OCI-LY7 (cell line): ENCODE data around the gene SASH3. TPM values are rescaled to one million over a fixed set of nuclear protein-coding genes. Genes with fewer than 3 reads are reported as not detected.

Experiments
- BruUV-seq: library from RNA; stranded (reverse); fragments of 400-500 nt; replicated peaks from 2 replicates; lab custom pipeline; 2021; lab: Mats Ljungman, UMichigan
- CTCF ChIA-PET: fragments of 300-600 bp; sonication (Branson Sonifier 250); formaldehyde crosslinking; loops from one replicate; lab custom pipeline; 2022; ENCODE audit warnings: antibody characterized with exemption; ENCODE audit not compliant: unreplicated experiment; lab: Charles Lee
- POLR2A ChIA-PET: fragments of 300-600 bp; sonication (Branson Sonifier 250); formaldehyde crosslinking; loops from one replicate; lab custom pipeline; 2022; ENCODE audit warnings: antibody characterized with exemption; lab: Charles Lee
- DNase-seq: peaks from one replicate; pipeline ENCODE4 v3.0.0-alpha.2; 2015; ENCODE audit warnings: low spot score
- H2AFZ ChIP-seq: fragments of 200-600 bp; sonication (generic), shearing (Covaris generic); 2 replicates; pipeline ENCODE4 v1.6.1; 2014; ENCODE audit warnings: mild to moderate bottlenecking, antibody characterized with exemption, low read length, moderate library complexity
- H3K27ac ChIP-seq: fragments of 200-600 bp; sonication (generic); 2 replicates; pipeline ENCODE4 v1.5.1; 2014; ENCODE audit warnings: mixed run types, low read depth, mild to moderate bottlenecking, moderate library complexity, low read length, inconsistent platforms; ENCODE audit not compliant: poor library complexity, severe bottlenecking
- H3K36me3 ChIP-seq: fragments of 200-600 bp; sonication (generic); 2 replicates; pipeline ENCODE4 v1.6.1; 2014; ENCODE audit warnings: mild to moderate bottlenecking, antibody characterized with exemption, low read length, moderate library complexity, mixed read lengths; ENCODE audit not compliant: insufficient read depth
- H3K4me1 ChIP-seq: fragments of 200-600 bp; sonication (generic); 2 replicates; pipeline ENCODE4 v1.5.1; 2014; ENCODE audit warnings: mild to moderate bottlenecking, low read length; ENCODE audit not compliant: insufficient read depth, poor library complexity, severe bottlenecking
- H3K4me2 ChIP-seq: fragments of 200-600 bp; sonication (generic); 2 replicates; pipeline ENCODE4 v1.6.1; 2014; ENCODE audit warnings: mild to moderate bottlenecking, low read length
- H3K4me3 ChIP-seq: fragments of 200-600 bp; sonication (generic); 2 replicates; pipeline ENCODE4 v1.5.1; 2014; ENCODE audit warnings: mild to moderate bottlenecking, low read depth, low read length; ENCODE audit not compliant: poor library complexity, severe bottlenecking
- H3K79me2 ChIP-seq: fragments of 200-600 bp; sonication (generic); 2 replicates; pipeline ENCODE4 v1.6.1; 2016; ENCODE audit warnings: low read depth, mild to moderate bottlenecking, low read length, moderate library complexity, mixed read lengths; ENCODE audit not compliant: insufficient read depth
- H3K9me2 ChIP-seq: fragments of 200-600 bp; sonication (generic); 2 replicates; pipeline ENCODE4 v1.6.1; 2016; ENCODE audit warnings: mild to moderate bottlenecking, low read length, mixed read lengths; ENCODE audit not compliant: insufficient read depth
- H3K9me3 ChIP-seq: fragments of 200-600 bp; sonication (generic); 2 replicates; pipeline ENCODE4 v1.6.1; 2014; ENCODE audit warnings: mild to moderate bottlenecking, mixed run types, low read length, mixed read lengths
- H4K20me1 ChIP-seq: fragments of 200-600 bp; sonication (generic); 2 replicates; pipeline ENCODE4 v1.6.1; 2014; ENCODE audit warnings: mild to moderate bottlenecking, antibody characterized with exemption, low read length, moderate library complexity, mixed read lengths; ENCODE audit not compliant: insufficient read depth
- EZH2phosphoT487 ChIP-seq: fragments of 200-600 bp; sonication (generic); IDR thresholded peaks from 2 replicates; pipeline ENCODE4 v1.6.1; 2018; ENCODE audit warnings: low read depth, borderline replicate concordance, mild to moderate bottlenecking, mixed run types, antibody characterized with exemption, low read length, moderate library complexity, mixed read lengths
- intact Hi-C: fragments of 100-400 bp; cut with micrococcal nuclease; formaldehyde crosslinking; loops from one replicate; pipeline ENCODE4 v1.10.0; 2022; ENCODE audit not compliant: unreplicated experiment
- total RNA-seq, 2 experiments: library from RNA; depleted of rRNA in 1 of 2; stranded (reverse); fragments of >200 nt in 1 of 2; shearing (Covaris generic) in 1 of 2; gene quantifications; 2 replicates each; pipeline ENCODE4 v1.2.3, GENCODE V29; 2014 to 2022
- TF ChIP-seq, protein P1 (sequence below): fragments of 200-600 bp; sonication (generic); conservative IDR thresholded peaks from 2 replicates; pipeline ENCODE4 v1.5.1; 2014; ENCODE audit warnings: mild to moderate bottlenecking, antibody characterized with exemption, low read length, moderate library complexity, mixed read lengths

The SASH3 gene
- total RNA-seq, 2 experiments from 2014 or later, result 157 to 194 TPM

DNA sequence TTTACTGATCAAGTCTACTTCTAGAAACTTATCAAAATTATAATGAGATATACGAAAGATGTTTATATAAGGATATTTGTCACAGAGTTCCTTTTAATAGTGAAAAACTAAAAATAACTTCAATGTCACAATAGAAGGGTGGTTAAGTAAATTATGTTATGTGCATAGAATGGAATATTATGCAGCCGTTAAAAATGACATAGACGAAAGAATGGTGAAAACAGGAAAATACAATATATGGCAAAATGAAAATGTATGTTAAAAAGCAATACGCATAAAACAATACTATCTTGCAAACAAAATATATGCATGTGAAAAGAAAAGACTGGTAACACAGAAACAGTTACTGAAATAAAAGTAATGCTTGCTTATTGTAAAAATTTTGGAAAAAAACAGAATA is 44.9 kb downstream of the SASH3 start:
- Histone ChIP-seq H3K79me2 (no peaks in the 10 kb centered on the region), H2AFZ (no peak overlapping the region), H3K27ac (no peak overlapping the region), H3K4me1 (peaks cover 10% of the 10 kb centered on the region), H3K36me3 (peaks cover 28% of the 10 kb centered on the region), H3K4me2 (no peak overlapping the region), H3K9me3 (no peaks in the 10 kb centered on the region), H4K20me1 (no peaks in the 10 kb centered on the region), H3K9me2 (no peaks in the 10 kb centered on the region), H3K4me3 (no peak overlapping the region)
- CTCF ChIA-PET, result no interaction called here
- no peak for DNase-seq
- intact Hi-C loops, result no loop called here
- POLR2A ChIA-PET, result no interaction called here
- no TSS peak for BruUV-seq
- TF ChIP-seq, protein P1, sequence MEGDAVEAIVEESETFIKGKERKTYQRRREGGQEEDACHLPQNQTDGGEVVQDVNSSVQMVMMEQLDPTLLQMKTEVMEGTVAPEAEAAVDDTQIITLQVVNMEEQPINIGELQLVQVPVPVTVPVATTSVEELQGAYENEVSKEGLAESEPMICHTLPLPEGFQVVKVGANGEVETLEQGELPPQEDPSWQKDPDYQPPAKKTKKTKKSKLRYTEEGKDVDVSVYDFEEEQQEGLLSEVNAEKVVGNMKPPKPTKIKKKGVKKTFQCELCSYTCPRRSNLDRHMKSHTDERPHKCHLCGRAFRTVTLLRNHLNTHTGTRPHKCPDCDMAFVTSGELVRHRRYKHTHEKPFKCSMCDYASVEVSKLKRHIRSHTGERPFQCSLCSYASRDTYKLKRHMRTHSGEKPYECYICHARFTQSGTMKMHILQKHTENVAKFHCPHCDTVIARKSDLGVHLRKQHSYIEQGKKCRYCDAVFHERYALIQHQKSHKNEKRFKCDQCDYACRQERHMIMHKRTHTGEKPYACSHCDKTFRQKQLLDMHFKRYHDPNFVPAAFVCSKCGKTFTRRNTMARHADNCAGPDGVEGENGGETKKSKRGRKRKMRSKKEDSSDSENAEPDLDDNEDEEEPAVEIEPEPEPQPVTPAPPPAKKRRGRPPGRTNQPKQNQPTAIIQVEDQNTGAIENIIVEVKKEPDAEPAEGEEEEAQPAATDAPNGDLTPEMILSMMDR, result no peak

DNA sequence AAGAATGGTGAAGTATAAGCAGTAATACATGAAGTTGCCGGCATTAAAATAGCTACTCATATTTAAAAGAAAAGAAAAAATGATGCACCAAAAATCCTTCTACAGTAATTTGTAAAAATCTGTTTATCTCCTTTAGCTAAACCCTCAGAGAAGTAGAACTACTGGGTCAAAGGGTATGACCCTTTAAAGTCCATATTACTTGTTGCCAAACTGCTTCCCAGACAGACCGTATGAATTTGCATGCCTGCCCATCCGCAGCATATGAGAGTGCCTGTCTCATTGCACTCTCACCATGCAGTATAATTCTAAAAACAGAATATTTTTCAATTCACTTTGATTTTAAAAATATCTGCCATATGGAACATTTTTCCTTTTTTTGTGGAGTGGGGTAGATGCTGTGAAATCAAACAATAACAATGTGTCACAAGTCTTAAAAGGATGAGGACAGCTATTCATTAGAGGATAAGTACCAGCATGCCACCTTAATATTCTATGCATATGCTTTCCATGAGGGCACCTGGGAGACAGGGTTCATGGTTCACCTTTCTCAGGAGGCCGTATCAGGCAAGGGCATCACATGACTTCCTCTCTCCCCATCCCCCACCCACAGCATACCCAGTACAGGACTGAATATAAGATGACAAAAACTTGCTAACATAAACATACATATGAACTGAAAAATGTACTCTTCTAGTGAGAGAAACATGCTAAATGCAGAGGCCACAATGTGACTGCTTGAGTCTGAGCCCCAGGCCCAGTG is 46.2 kb downstream of the SASH3 start:
- Histone ChIP-seq H3K27ac (no peak overlapping the region), H3K4me2 (peak overlapping the region; percentile 39; the same call in 1 of the 2 replicates), H3K4me1 (peaks cover 10% of the 10 kb centered on the region), H3K4me3 (no peak overlapping the region), H2AFZ (no peak overlapping the region), H3K36me3 (peaks cover 28% of the 10 kb centered on the region), H3K9me3 (no peaks in the 10 kb centered on the region), H3K9me2 (no peaks in the 10 kb centered on the region), H3K79me2 (no peaks in the 10 kb centered on the region), H4K20me1 (no peaks in the 10 kb centered on the region)
- BruUV-seq, result no TSS peak
- DNase-seq, result peak; percentile 14
- ChIA-PET POLR2A (interaction anchor here (0.7 kb wide), 1 partner anchor 18 kb away, joined by 4 read pairs; the partner anchor contains the start of gene ZDHHC9), CTCF (interaction anchor here (0.5 kb wide), 1 partner anchor 18 kb away, joined by 3 read pairs; the partner anchor contains the start of gene ZDHHC9)
- intact Hi-C loops, result no loop called here
- TF ChIP-seq EZH2phosphoT487, result no peak
- TF ChIP-seq, protein P1, result no peak

DNA sequence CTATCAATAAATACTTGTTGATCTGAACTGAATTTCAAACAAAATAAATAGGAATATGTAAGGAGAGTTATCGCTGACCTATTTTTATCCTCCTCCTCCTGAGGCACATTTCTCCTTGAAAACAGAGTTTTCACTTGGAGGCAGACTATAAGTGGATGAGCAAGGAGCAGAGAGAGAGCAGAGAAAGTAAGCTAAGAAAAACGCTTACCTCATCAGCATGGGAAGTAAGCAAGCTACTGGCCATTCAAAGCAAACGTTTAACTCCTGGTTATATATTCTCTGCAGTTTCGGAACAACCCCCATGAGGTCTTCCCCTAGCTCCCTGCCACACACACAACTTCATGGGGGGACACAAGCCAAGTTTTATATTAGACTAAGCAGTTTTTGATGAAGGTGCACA is 50.7 kb downstream of the SASH3 start:
- H3K4me3 ChIP-seq, result no peak overlapping the region
- H2AFZ ChIP-seq, result no peak overlapping the region
- DNase-seq, result no peak
- peaks cover 10% of the 10 kb centered on the region for H3K4me1 ChIP-seq
- H3K4me2 ChIP-seq, result no peak overlapping the region
- H3K27ac ChIP-seq, result no peak overlapping the region
- H3K9me3 ChIP-seq, result no peaks in the 10 kb centered on the region
- BruUV-seq, result no TSS peak
- peaks cover 16% of the 10 kb centered on the region for H3K36me3 ChIP-seq
- TF ChIP-seq, protein P1, result no peak
- no peak for TF ChIP-seq EZH2phosphoT487
- intact Hi-C loops, result no loop called here
- H3K79me2 ChIP-seq, result no peaks in the 10 kb centered on the region
- no peaks in the 10 kb centered on the region for H4K20me1 ChIP-seq
- no peaks in the 10 kb centered on the region for H3K9me2 ChIP-seq
- POLR2A ChIA-PET, result no interaction called here
- CTCF ChIA-PET, result no interaction called here
